ENCODE results near the gene KCTD6.

DNA sequence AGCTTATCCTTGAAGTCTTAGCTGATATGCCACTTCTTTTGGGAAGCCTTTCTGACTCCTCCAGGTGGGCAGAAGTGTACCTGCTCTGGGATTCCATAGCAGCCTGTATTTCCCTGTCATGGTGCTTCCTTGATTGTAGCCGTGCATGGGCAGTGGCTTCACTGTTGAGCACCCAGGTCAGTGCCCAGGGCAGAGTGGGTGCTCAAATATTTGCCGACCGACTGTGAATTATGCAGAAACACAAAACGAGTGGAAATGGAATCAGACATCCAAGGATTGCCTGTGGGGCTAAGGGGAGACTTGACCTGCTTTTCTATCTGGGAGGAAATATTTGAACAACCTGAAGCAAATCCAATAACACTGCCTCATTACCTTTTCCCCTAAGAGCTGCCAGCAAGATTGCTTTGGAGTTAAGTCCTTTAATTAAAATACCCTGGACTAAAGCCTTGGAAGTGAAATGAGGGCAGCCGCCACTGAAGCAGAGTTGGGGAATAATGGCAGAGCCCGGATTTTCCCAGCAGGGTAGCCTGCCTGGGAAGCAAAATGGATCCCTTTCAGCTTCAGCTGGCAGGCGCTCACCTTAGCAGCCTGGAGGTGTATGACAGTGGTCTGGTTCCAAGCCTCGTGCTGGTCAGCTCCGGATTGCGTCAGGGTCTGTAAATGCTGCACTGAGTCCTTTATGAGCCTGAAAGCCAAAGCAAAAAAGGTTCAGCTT lies 30.2 kb downstream of the KCTD6 start:
- TF ChIP-seq, protein P1, sequence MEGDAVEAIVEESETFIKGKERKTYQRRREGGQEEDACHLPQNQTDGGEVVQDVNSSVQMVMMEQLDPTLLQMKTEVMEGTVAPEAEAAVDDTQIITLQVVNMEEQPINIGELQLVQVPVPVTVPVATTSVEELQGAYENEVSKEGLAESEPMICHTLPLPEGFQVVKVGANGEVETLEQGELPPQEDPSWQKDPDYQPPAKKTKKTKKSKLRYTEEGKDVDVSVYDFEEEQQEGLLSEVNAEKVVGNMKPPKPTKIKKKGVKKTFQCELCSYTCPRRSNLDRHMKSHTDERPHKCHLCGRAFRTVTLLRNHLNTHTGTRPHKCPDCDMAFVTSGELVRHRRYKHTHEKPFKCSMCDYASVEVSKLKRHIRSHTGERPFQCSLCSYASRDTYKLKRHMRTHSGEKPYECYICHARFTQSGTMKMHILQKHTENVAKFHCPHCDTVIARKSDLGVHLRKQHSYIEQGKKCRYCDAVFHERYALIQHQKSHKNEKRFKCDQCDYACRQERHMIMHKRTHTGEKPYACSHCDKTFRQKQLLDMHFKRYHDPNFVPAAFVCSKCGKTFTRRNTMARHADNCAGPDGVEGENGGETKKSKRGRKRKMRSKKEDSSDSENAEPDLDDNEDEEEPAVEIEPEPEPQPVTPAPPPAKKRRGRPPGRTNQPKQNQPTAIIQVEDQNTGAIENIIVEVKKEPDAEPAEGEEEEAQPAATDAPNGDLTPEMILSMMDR (IDR thresholded peaks at IDR 0.05) = no peak
- TF ChIP-seq POLR2A (IDR thresholded peaks at IDR 0.05) (no peak), POLR2AphosphoS5 (IDR thresholded peaks at IDR 0.05) (no peak)

Data from suprapubic skin (tissue), 4 donors.